Calu3 (cell line): Measurements from ENCODE around the gene GCDH. TPM values are rescaled to one million over a fixed set of nuclear protein-coding genes. Genes with fewer than 3 reads are reported as not detected.

Experiments used
- BruUV-seq: library from RNA; stranded (reverse); fragments of 400-500 nt; replicated peaks from 2 replicates; lab custom pipeline; 2021; lab: Mats Ljungman, UMichigan
- CTCF ChIA-PET: fragments of 300-600 bp; sonication (Branson Sonifier 250); formaldehyde crosslinking; loops from one replicate; lab custom pipeline; 2022; ENCODE audit warnings: antibody characterized with exemption; lab: Charles Lee
- DNase-seq: peaks from one replicate; pipeline ENCODE4 v3.0.0; 2022
- H3K27ac Mint-ChIP-seq: one replicate; pipeline ENCODE4 v1.8.0; 2022; ENCODE audit warnings: mixed read lengths; ENCODE audit not compliant: unreplicated experiment
- H3K27me3 Mint-ChIP-seq: one replicate; pipeline ENCODE4 v1.8.0; 2022; ENCODE audit warnings: mixed read lengths; ENCODE audit not compliant: unreplicated experiment
- H3K36me3 Mint-ChIP-seq: one replicate; pipeline ENCODE4 v1.8.0; 2022; ENCODE audit warnings: mild to moderate bottlenecking, moderate library complexity, mixed read lengths; ENCODE audit not compliant: insufficient read depth, unreplicated experiment
- H3K4me1 Mint-ChIP-seq: one replicate; pipeline ENCODE4 v1.8.0; 2022; ENCODE audit warnings: mild to moderate bottlenecking, low read depth, mixed read lengths; ENCODE audit not compliant: unreplicated experiment
- H3K4me3 Mint-ChIP-seq: one replicate; pipeline ENCODE4 v1.8.0; 2022; ENCODE audit warnings: mild to moderate bottlenecking, low read depth, moderate library complexity, mixed read lengths; ENCODE audit not compliant: unreplicated experiment
- H3K9me3 Mint-ChIP-seq: one replicate; pipeline ENCODE4 v1.8.0; 2022; ENCODE audit warnings: low read depth, mixed read lengths; ENCODE audit not compliant: unreplicated experiment
- intact Hi-C: fragments of 100-400 bp; cut with micrococcal nuclease; formaldehyde crosslinking; loops from one replicate; pipeline ENCODE4 v1.10.0; 2022; ENCODE audit not compliant: unreplicated experiment
- total RNA-seq: library from RNA; stranded (reverse); gene quantifications from 2 replicates; pipeline ENCODE4 v1.2.3, GENCODE V29; 2022
- TF ChIP-seq, protein P1 (sequence below): fragments of 200-600 bp; IDR thresholded peaks from one replicate; pipeline ENCODE4 v1.8.0; 2022; ENCODE audit warnings: antibody characterized with exemption; ENCODE audit not compliant: unreplicated experiment

GCDH gene
- total RNA-seq, 1 experiment from 2014 or later, result 23.6 TPM

DNA sequence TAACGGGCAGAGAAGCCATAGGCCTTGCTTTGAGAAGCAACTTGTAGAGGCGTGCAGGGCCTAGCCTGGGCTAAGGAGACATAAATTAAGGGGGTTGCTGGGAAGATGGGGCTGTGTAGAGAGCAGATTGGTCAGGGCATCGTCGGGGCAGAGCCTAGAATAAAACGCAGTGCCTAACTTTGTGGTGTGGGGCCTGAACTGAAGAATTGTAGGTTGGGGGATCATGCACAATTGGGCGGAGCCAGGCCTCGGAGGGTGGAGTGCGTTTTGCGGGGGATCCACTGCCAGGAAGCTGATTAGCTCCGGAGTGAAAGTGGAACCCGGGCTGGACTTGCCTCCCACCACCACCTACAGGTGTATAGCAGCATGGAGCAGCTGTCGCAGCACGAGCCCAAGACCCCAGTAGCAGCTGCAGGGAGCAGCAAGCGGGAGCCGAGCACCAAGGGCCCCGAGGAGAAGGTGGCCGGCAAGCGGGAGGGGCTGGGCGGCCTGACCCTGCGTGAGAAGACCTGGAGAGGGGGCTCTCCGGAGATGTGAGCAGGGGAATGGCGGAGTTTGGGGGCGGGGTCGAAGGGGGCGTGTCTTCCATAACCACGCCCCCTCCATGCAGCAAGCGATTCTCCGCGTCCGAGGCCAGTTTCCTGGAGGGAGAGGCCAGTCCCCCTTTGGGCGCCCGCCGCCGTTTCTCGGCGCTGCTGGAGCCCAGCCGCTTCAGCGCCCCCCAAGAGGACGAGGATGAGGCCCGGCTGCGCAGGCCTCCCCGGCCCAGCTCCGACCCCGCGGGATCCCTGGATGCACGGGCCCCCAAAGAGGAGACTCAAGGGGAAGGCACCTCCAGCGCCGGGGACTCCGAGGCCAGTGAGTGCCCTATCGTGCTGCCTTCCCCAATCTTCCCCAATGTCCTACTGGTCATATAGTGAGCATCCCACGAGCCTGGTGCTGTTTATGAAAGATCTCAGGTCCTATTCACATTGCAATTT is 23.6 kb upstream of the GCDH start:
- no TSS peak for BruUV-seq
- TF ChIP-seq, protein P1, sequence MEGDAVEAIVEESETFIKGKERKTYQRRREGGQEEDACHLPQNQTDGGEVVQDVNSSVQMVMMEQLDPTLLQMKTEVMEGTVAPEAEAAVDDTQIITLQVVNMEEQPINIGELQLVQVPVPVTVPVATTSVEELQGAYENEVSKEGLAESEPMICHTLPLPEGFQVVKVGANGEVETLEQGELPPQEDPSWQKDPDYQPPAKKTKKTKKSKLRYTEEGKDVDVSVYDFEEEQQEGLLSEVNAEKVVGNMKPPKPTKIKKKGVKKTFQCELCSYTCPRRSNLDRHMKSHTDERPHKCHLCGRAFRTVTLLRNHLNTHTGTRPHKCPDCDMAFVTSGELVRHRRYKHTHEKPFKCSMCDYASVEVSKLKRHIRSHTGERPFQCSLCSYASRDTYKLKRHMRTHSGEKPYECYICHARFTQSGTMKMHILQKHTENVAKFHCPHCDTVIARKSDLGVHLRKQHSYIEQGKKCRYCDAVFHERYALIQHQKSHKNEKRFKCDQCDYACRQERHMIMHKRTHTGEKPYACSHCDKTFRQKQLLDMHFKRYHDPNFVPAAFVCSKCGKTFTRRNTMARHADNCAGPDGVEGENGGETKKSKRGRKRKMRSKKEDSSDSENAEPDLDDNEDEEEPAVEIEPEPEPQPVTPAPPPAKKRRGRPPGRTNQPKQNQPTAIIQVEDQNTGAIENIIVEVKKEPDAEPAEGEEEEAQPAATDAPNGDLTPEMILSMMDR, result no peak
- Mint-ChIP-seq H3K36me3 (peaks cover 28% of the 10 kb centered on the region), H3K9me3 (no peaks in the 10 kb centered on the region), H3K4me1 (peaks cover 7% of the 10 kb centered on the region), H3K27ac (no peak overlapping the region), H3K27me3 (no peaks in the 10 kb centered on the region), H3K4me3 (no peak overlapping the region)
- no peak for DNase-seq
- CTCF ChIA-PET, result no interaction called here
- intact Hi-C loops, result no loop called here

DNA sequence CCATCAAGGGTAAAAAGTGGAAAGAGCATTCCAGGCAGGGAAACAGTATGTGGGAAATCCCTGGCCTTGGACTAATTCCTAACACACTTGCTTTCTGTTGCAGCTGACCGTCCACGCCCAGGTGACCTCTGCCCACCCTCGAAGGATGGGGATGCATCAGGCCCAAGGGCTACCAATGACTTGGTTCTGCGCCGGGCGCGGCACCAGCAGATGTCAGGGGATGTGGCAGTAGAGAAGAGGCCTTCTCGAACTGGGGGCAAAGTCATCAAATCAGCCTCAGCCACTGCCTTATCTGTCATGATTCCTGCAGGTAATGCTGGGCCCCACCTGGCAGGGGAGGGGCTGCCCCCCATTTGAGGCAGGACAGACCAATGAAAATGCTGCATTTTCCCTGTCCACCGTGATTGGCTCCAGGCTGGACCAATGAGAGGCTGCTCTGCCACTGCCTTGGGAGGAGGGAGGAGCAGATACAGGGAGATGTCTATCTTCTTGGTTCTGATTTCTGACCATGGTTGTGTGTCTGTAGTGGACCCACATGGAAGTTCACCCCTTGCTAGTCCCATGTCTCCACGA is 22.3 kb upstream of the GCDH start:
- intact Hi-C loops, result no loop called here
- no peak for DNase-seq
- no peak overlapping the region for H3K4me3 Mint-ChIP-seq
- H3K36me3 Mint-ChIP-seq, result peaks cover 38% of the 10 kb centered on the region
- H3K4me1 Mint-ChIP-seq, result peaks cover 12% of the 10 kb centered on the region
- CTCF ChIA-PET, result no interaction called here
- no TSS peak for BruUV-seq
- H3K27ac Mint-ChIP-seq, result no peak overlapping the region
- H3K9me3 Mint-ChIP-seq, result no peaks in the 10 kb centered on the region
- TF ChIP-seq, protein P1, result no peak
- no peaks in the 10 kb centered on the region for H3K27me3 Mint-ChIP-seq

DNA sequence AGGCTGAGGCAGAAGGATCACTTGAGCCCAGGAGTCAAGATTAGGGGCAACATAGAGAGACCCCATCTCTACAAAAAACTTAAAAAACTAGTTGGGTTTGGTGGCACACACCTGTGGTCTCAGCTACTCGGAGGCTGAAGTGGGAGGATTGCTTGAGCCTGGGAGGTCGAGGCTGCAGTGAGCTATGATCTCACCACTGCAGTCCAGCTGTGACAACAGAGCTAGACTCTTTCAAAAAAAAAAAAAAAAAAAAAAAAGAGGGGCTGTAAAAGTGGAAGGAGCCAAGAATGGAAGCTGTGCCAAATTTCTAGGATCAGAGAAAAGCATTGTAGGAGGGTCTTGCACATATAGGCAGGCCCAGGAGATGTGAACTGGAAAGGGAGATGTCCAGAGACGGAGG is 19.3 kb upstream of the GCDH start:
- Mint-ChIP-seq H3K9me3 (no peaks in the 10 kb centered on the region), H3K4me1 (peaks cover 12% of the 10 kb centered on the region), H3K4me3 (no peak overlapping the region), H3K36me3 (peaks cover 32% of the 10 kb centered on the region), H3K27ac (peak overlapping the region; percentile 63), H3K27me3 (no peaks in the 10 kb centered on the region)
- no peak for DNase-seq
- TF ChIP-seq, protein P1, result no peak
- BruUV-seq, result no TSS peak
- intact Hi-C loops, result no loop called here
- CTCF ChIA-PET, result no interaction called here

DNA sequence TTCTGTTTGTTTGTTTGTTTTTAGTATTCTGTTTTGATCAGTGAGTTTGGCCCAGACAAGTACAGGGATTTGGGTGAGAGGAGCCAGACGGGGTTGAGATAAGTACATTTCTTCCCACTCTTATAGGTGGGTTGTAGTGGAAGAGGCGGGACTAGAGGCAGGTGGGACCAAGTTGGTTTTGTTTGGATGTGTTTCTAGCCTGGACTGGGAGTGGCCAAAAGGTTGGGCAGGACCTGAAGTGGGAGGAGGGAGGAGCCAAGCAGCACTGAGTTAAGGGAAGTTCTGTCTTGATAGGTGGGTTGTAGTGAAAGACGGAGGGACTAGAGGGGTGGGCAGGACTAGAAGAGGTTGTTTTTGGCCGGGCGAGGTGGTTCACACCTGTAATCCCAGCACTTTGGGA is 18.7 kb upstream of the GCDH start:
- Mint-ChIP-seq H3K4me3 (peak overlapping the region; percentile 85), H3K9me3 (no peaks in the 10 kb centered on the region), H3K27ac (peak overlapping the region; percentile 63), H3K27me3 (no peaks in the 10 kb centered on the region), H3K36me3 (peaks cover 30% of the 10 kb centered on the region), H3K4me1 (peaks cover 12% of the 10 kb centered on the region)
- DNase-seq, result no peak
- intact Hi-C loops, result no loop called here
- TF ChIP-seq, protein P1, result no peak
- CTCF ChIA-PET, result interaction anchor here (0.6 to 1.1 kb wide), 3 partner anchors 24 to 1217 kb away, joined by 4 to 7 read pairs (median 6); no protein-coding TSS in a partner anchor
- BruUV-seq, result no TSS peak
